ENCODE measurements around the gene ARID5B.

Gene ARID5B

DNA sequence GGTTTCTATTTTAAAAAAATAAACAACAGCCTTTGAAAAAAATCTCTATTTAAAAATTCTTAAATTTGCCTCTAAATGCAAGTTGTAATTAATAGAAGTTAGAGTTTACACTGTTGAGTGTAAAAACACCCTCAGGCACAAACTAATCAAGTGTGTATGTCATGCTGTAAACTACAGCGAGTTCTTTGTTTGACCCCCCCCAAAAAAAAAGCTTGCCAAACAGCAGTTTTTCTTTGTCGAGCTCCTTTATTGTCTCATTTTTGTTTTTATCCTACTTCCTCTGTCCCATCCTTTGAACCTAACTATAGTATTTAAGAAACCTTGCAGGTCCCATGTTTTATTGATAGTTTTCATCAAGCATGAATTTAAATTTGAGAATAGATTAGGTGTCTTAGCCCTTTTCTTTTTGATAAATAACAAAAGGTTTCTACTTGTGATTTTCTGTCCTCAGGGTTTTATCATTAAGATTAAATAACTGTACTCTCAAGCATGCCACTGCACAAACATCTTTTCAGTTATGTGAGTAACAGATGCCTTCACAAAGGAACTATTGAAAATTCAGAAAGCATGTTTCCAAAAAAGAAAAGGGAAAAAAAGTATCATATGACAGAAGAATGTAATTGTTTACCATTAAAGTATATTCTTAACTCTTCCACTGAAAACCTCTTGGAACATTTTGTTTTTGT, 176.0 kb downstream of the ARID5B start:
- no peak for DNase-seq (ENCODE audit: low read depth)

DNA sequence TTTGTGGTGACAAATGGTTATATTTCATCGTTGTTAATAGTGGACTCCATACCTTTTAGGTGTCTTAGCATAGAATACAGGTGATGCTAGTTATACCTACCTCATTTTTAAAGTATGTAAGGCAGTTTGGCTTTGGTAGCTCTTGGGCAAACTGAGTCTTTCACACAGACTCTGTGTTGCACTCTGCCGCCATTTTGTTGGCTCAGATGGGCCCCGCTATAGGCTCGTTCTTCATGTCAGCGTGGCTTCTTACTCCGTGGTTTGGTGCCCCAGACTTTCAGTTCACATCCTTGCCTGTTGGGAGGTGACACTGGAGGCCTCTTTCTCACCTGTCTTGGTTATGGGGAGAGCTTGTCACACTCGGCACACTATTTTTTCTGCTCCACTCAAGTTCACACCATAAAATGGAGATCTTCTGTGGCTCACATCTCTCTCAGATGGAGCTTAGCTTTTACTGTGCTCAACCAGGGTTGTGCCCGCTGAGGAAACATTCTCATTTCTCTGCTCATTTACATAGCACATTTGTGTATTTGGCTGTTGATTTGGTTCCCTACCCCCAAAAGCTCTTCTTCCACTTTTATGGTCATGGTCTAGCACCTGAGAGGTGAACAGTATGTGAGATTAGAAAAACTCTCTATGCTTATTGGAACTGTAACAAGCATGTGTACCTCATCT, 178.5 kb downstream of the ARID5B start:
- no peak for DNase-seq (ENCODE audit: low read depth)

- peak; percentile 20 for DNase-seq (ENCODE audit: low read depth)
Observed at GRCh38 chr10:62080905-62081304, 179.4 kb downstream of the ARID5B start.

- no peak for DNase-seq (ENCODE audit: low read depth)
Observed at GRCh38 chr10:62081341-62082270, 180.1 kb downstream of the ARID5B start.

- DNase-seq (ENCODE audit: low read depth) = no peak
Observed at GRCh38 chr10:62082271-62082656, 180.8 kb downstream of the ARID5B start.

GRCh38 chr10:62082729-62083411, 181.4 kb downstream of the ARID5B start:
- peak; percentile 59 for DNase-seq (ENCODE audit: low read depth)

GRCh38 chr10:62083412-62084267, 182.1 kb downstream of the ARID5B start:
- peak; percentile 60 for DNase-seq (ENCODE audit: low read depth)

- peak; percentile 53 for DNase-seq (ENCODE audit: low read depth)
Observed at GRCh38 chr10:62084451-62084850, 183.0 kb downstream of the ARID5B start.

DNA sequence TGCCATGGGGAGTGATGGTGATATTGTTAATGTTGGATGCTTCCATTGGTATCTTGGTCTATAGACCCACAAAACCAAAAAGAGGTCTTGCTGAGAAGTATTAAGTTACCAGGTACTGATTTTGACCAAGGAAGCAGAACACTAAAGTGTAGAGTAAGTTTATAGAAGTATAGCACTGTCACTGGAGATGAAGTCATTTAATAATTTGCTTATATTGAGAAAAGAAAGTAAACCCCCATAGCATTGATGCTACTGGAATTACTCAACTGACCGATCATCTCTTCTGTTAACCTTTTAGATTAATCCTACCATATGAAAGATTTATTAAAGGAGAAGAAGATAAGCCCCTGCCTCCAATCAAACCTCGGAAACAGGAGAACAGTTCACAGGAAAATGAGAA, 183.9 kb downstream of the ARID5B start:
- DNase-seq (ENCODE audit: low read depth) = no peak

DNA sequence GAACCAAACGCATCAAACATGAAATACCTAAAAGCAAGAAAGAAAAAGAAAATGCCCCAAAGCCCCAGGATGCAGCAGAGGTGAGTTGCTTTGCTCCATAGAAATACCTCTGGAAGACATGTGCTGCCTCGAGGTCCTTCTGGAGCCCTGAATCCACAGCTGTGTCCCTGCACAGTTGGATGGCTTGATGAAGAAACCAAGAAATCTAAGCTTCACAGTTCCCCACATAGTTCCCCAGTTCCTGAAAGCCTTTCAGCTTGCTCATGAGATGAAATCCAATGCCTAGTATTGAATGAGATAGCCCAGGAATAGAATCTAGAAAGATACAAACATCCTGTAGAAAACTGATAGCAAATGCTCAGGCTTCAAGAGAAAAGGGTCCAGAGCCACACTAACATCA, 184.3 kb downstream of the ARID5B start:
- DNase-seq (ENCODE audit: low read depth) = no peak

- no peak for DNase-seq (ENCODE audit: low read depth)
Observed at GRCh38 chr10:62087329-62087728, 185.8 kb downstream of the ARID5B start.

- no peak for DNase-seq (ENCODE audit: low read depth)
Observed at GRCh38 chr10:62088786-62089185, 187.3 kb downstream of the ARID5B start.

- DNase-seq (ENCODE audit: low read depth) = peak; percentile 20
Observed at GRCh38 chr10:62092301-62093030, 191.0 kb downstream of the ARID5B start.

DNA sequence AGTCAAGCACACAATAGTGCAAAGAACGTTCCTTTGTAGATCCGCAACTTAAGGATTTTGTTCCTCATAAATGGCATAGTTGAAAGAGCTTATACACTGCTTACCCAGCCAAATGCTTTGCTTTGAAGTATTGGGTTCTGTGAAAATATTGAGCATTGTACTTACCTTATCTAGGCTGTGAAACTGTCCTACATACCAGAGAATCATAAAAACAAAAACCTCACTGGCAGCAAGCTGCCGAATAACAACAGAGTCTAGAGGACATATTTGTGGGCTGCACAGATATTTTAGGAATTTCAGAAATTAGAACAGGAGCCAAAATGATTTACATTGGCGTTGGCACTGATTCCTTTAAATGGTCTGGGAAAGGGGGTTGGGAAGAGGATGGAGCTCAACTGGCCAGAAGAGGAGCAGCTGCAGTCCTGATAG, 192.4 kb downstream of the ARID5B start:
- peak; percentile 93 for DNase-seq (ENCODE audit: low read depth)

DNA sequence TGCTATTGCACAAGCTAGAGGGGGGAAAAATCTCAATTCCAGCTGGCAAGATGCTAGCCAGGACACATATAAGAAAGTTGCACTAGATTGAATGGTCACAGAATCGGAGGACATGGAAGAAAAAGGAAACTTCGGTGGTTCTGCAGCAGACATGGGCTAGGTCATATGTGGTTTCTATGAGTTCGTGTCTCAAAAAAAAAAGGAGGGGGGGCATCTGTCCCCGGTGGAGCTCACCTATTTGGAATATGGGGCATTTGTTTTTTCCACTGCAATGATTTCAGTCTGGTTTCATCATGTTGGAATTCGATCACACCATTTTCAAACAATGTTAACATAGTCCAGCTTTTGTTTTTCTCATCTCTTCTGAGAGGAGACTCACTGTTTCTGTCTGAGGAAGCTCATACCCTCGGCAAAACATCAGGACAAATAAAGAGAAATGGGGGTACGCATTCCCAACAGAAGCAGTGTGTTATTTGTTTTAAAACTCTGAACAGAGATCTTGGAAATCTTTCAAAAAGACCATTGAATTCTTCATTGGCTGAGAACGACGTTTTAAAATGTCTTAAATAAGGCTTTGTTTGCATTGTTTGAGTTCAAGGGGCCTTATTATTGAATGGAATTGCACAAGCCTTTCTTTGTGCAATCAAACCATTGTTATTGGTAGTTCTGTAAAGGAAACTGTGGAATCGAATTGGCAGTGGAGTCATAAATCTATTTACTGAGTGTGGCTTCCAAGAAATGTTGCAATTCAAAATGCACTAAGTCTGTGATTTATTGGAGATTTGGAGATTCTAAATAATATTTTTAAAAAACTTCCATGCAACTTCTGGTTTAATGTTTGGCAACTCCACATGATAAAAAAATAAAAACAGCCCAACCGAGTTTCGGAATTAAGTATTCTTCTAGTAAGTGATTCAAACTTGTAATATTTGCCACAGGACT, 194.0 kb downstream of the ARID5B start:
- peak; percentile 56 for DNase-seq (ENCODE audit: low read depth)

DNA sequence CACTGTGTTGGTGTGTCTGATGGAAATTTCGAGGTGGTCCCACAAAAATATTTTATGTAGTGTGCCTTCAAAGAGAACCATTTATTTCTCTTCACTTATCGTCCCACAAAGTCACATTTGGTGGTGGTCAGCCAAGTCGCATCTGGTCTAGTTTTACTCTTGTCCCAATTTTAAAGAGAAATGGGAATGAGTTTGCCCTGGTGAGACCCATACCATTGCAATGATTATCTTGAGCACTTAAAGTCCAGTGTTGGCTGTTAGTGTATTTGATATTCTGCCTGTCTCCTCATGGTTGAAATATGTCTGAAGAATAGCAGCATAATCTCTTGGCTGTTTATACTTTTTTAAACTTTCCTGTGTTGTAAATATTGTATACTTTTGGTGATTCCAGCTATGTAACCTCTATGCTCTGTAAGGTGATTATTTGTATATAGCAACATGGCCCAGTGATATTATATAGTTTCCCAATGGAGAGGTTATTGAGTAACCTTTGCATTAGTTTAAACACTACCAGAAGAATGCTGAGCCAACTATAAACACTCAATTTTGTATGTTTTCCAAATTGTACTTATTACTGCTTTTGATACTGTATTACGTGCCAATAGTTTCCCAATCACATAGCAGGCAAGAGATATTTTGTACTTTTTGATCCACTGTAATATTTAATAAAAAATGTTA, 194.9 kb downstream of the ARID5B start:
- peak; percentile 4 for DNase-seq (ENCODE audit: low read depth)

DNA sequence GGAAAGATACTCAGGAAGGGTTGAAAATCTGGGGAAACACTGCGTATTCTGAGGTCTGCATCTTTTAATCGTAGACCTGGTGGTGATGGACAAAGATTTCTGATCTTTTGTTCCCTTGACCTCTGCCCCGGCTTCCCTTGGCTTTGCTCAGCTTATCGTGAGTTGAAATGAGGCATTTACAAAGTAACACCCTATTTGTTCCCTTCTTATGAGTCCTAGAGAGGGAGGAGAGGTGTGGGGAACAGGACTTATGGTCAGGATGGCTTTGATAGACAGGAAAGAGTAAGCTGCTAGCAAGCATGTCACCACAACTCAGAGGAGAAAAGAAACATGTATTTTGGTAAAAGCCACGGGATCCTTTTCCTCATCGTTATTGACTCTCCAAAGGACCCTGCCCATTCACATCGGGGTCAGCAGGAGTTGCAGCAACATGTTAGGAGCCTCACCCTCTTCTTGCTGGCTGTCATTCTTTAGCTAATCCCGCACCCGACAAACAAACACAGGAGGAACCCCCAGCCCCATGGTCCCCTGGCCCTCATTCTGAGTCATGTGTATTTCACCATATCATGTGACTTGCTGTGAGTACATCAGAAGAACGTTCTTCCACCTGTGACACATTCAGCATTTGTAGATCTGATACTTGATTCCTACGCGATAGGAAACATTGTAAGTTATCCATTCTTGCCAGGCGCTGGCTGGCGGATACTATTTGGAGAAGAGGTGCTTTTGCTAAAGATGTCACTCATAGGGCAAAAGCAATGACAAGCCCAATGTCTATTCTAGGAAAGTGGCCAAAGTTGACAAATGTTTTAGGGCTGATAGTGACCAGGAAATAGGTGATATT, 197.0 kb downstream of the ARID5B start:
- DNase-seq (ENCODE audit: low read depth) = peak; percentile 36

- peak; percentile 23 for DNase-seq (ENCODE audit: low read depth)
Observed at GRCh38 chr10:62099299-62099698, 197.8 kb downstream of the ARID5B start.

Data from EH (cell line).